ENCODE results near the gene NEUROD1. TPM values are rescaled to one million over a fixed set of nuclear protein-coding genes. Genes with fewer than 3 reads are reported as not detected.

The NEUROD1 gene
- total RNA-seq, 4 donors from 2014 or later = not detected

- no peak for TF ChIP-seq CTCF (IDR thresholded peaks at IDR 0.05)
- no peak for ATAC-seq (ENCODE audit: low FRiP score)
- DNase-seq (ENCODE audit: low spot score) = no peak
Measured at GRCh38 chr2:181632733-181633401, 47.5 kb downstream of the NEUROD1 start.

- ATAC-seq (ENCODE audit: low FRiP score) (no peak), DNase-seq (ENCODE audit: low spot score) (no peak)
- no peak for TF ChIP-seq CTCF (IDR thresholded peaks at IDR 0.05)
Measured at GRCh38 chr2:181628590-181629585, 51.4 kb downstream of the NEUROD1 start.

GRCh38 chr2:181627545-181627944 lies 52.8 kb downstream of the NEUROD1 start:
- no peak for TF ChIP-seq CTCF (IDR thresholded peaks at IDR 0.05)
- ATAC-seq (ENCODE audit: low FRiP score) (no peak), DNase-seq (ENCODE audit: low spot score) (no peak)

- no peak for TF ChIP-seq CTCF (IDR thresholded peaks at IDR 0.05)
- no peak for ATAC-seq (ENCODE audit: low FRiP score)
- no peak for DNase-seq (ENCODE audit: low spot score)
Measured at GRCh38 chr2:181626671-181627070, 53.6 kb downstream of the NEUROD1 start.

Other genes with a start within 250 kb of the NEUROD1 start
- gene ITGA4, start 223.1 kb downstream of the NEUROD1 start, total RNA-seq = 10 to 100 TPM in 1 of 4 donors, 1 to 10 TPM in 3; 5.6 to 25.6 (median 6.9) TPM
- not detected for gene CERKL, start 23.4 kb downstream of the NEUROD1 start, total RNA-seq
- gene ITPRID2, start 211.2 kb upstream of the NEUROD1 start, total RNA-seq = 10 to 100 TPM; 54.7 to 94.6 (median 70.6) TPM